ENCODE measurements around the gene WDFY4. TPM values are rescaled to one million over a fixed set of nuclear protein-coding genes. Genes with fewer than 3 reads are reported as not detected.

Gene WDFY4
- total RNA-seq, 1 donor from 2014 or later, result 1.6 TPM

GRCh38 chr10:48973065-48973464 is 288.4 kb downstream of the WDFY4 start:
- no peak for ATAC-seq
- intact Hi-C loops (cut with micrococcal nuclease), result no loop called here
- no peak for DNase-seq

- ATAC-seq, result no peak
- DNase-seq, result no peak
- intact Hi-C loops (cut with micrococcal nuclease), result no loop called here
These were observed 290.0 kb downstream of the WDFY4 start for GRCh38 chr10:48974510-48975156.

GRCh38 chr10:48976196-48976595 is 291.5 kb downstream of the WDFY4 start:
- ATAC-seq (peak; percentile 75), DNase-seq (no peak)
- intact Hi-C loops (cut with micrococcal nuclease), result no loop called here

- DNase-seq (no peak), ATAC-seq (no peak)
- intact Hi-C loops (cut with micrococcal nuclease), result no loop called here
These were observed 293.6 kb downstream of the WDFY4 start for GRCh38 chr10:48978318-48978717.

GRCh38 chr10:48981310-48981907 is 296.7 kb downstream of the WDFY4 start:
- ATAC-seq (peak; percentile 93), DNase-seq (peak; percentile 72)
- intact Hi-C loops (cut with micrococcal nuclease), result loop anchor here (5.0 kb wide), 1 partner anchor 181 kb away; no protein-coding TSS in a partner anchor

- intact Hi-C loops (cut with micrococcal nuclease), result loop anchor here (5.0 kb wide), 1 partner anchor 180 kb away; no protein-coding TSS in a partner anchor
- no peak for ATAC-seq
- DNase-seq, result no peak
These were observed 297.9 kb downstream of the WDFY4 start for GRCh38 chr10:48982584-48982983.

GRCh38 chr10:48983648-48984351 is 299.1 kb downstream of the WDFY4 start:
- ATAC-seq (no peak), DNase-seq (no peak)
- intact Hi-C loops (cut with micrococcal nuclease), result loop anchor here (5.0 kb wide), 1 partner anchor 179 kb away; no protein-coding TSS in a partner anchor

GRCh38 chr10:48985621-48986158 is 301.0 kb downstream of the WDFY4 start:
- no peak for DNase-seq
- intact Hi-C loops (cut with micrococcal nuclease), result no loop called here
- ATAC-seq, result no peak

GRCh38 chr10:48990226-48990625 is 305.6 kb downstream of the WDFY4 start:
- intact Hi-C loops (cut with micrococcal nuclease), result no loop called here
- ATAC-seq (no peak), DNase-seq (no peak)

- DNase-seq (no peak), ATAC-seq (no peak)
- intact Hi-C loops (cut with micrococcal nuclease), result no loop called here
These were observed 309.0 kb downstream of the WDFY4 start for GRCh38 chr10:48993627-48994026.

GRCh38 chr10:48996329-48996728 is 311.7 kb downstream of the WDFY4 start:
- no peak for DNase-seq
- ATAC-seq, result no peak
- intact Hi-C loops (cut with micrococcal nuclease), result no loop called here

- intact Hi-C loops (cut with micrococcal nuclease), result no loop called here
- no peak for ATAC-seq
- DNase-seq, result no peak
These were observed 314.7 kb downstream of the WDFY4 start for GRCh38 chr10:48999346-48999745.

- peak; percentile 40 for ATAC-seq
- intact Hi-C loops (cut with micrococcal nuclease), result no loop called here
These were observed 316.0 kb downstream of the WDFY4 start for GRCh38 chr10:49000437-49001398.

GRCh38 chr10:49001402-49001801 is 316.7 kb downstream of the WDFY4 start:
- intact Hi-C loops (cut with micrococcal nuclease), result no loop called here

More at GRCh38 chr10:49000437-49001398, 316.0 kb downstream of the WDFY4 start:
- no peak for DNase-seq

GRCh38 chr10:49001870-49002672 is 317.4 kb downstream of the WDFY4 start:
- peak; percentile 78 for DNase-seq
- intact Hi-C loops (cut with micrococcal nuclease), result no loop called here

More at GRCh38 chr10:49001402-49001801, 316.7 kb downstream of the WDFY4 start:
- no peak for DNase-seq
- peak; percentile 83 for ATAC-seq

GRCh38 chr10:49005270-49005669 is 320.6 kb downstream of the WDFY4 start:
- DNase-seq (no peak), ATAC-seq (no peak)
- intact Hi-C loops (cut with micrococcal nuclease), result no loop called here

More at GRCh38 chr10:49001870-49002672, 317.4 kb downstream of the WDFY4 start:
- ATAC-seq, result peak; percentile 92

- DNase-seq (no peak), ATAC-seq (no peak)
- intact Hi-C loops (cut with micrococcal nuclease), result no loop called here
These were observed 322.5 kb downstream of the WDFY4 start for GRCh38 chr10:49007129-49007528.

- DNase-seq (peak; percentile 72), ATAC-seq (peak; percentile 89)
- intact Hi-C loops (cut with micrococcal nuclease), result no loop called here
These were observed 323.4 kb downstream of the WDFY4 start for GRCh38 chr10:49008091-49008490.
